GM18873 (cell line): ENCODE data around the gene CACYBP.
A peak's percentile ranks its signal among the peaks of the same experiment; 100 is the strongest.

ENCODE experiments used
- ATAC-seq: cut with Tn5 transposase; IDR thresholded peaks from one replicate; pipeline ENCODE4 v1.9.1; 2021; ENCODE audit warnings: mild to moderate bottlenecking, moderate library complexity, moderate number of reproducible peaks; ENCODE audit not compliant: unreplicated experiment, low FRiP score

The CACYBP gene

DNA sequence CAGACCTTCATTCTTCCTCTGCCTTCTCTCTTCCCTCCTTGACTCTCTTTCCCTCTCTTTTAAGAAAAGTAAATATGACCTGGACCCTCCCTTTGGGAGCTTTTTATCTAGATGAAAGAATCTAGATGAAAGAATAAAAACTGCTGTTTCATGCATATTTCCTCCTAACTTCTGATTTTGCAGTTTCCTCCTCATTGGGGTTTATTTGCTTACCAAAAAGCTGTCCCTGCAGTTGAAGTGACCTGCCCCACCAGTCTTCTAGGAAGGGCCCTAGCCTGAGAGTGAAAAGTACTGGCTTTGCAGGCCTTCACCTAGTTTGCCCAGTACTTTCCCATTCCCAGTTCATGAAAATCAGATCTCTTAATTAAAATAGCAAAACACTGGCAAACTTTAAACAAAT is 28.3 kb upstream of the CACYBP start:
- ATAC-seq: no peak

DNA sequence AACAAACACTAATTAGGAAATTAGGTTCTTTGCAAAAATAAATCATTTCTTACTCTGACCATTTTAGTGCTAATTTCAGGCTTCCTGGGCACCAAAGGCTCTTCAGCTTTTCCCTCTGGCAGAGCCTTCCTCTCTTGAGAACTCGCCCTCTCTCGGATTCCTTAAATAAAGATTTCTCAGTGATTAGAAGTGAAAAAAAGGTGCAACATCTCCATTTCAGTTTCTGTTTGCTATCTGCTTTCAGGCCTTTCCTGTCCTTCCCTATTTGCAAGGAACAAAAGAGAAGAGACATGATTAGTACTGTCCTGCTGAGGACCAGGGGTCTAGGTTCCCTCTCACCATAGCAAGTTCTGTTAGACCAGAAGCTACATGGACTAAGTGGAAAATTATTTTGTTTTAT is 27.8 kb upstream of the CACYBP start:
- ATAC-seq: no peak

DNA sequence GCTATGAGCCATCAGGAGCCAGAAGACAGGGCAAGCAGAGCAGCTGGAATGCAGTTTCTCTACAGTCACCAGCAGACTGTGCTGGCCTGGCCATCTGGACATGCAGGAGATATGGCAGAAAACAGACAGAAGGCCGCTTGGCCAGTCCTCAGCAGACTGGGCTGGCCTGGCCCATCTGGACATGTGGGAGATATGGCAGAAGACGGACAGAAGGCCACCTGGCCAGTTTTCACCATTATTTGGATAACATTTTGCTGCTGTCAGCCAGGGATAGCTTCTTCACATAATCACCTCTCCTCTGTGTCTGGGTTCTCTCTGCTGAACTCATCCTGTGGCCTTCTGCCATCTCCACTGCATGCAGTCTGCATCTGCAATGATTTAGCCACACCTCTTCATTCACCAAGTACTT is 25.0 kb upstream of the CACYBP start:
- no peak for ATAC-seq

DNA sequence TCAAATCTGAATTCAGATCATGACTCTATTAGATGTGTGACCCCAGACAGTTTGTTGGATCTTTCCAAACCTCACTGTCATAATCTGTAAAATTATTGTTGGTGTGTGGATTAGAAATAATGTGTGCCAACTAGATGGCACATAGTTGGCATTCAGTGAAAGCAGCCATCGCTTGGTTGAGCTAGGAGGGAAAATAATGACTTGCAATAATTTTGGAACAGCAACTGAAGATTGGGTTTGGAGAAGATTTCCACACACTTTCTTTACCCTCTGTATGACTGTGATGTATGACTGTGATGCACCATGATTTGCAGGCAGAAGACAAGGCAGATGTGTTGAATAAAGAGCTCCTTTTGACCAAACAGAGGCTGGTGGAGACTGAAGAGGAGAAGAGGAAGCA is 24.0 kb upstream of the CACYBP start:
- no peak for ATAC-seq

DNA sequence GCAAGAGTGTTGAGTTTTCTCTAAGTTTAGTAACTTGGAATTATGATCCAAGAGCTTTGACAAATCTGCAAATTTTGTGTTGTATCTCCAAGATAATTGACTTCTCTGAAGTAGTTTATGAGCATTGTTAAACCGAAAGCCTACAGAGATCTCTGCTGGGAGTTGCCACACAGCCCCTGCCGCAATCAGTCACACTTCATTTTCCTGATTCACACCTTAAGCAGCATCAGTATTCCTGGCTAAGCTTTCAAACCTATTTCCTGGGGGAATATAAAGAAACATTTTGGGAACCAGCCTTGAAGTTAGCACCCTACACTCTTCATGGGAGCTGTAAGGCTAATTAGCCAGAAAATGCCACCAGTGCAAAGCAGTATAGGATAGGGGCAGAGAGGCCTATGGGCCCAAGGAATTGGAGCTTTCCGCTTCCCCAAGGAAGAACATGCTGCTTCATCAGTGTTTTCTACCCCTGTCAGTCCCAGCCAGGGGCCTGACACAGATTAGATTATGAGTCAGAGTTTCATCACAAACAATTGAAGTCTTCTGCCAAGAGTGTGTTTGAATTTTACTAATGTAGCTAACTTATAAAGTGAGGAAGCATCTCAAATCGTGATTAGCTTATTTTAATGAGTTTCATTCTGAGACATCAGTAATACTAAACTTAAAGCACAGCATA is 23.2 kb upstream of the CACYBP start:
- no peak for ATAC-seq

DNA sequence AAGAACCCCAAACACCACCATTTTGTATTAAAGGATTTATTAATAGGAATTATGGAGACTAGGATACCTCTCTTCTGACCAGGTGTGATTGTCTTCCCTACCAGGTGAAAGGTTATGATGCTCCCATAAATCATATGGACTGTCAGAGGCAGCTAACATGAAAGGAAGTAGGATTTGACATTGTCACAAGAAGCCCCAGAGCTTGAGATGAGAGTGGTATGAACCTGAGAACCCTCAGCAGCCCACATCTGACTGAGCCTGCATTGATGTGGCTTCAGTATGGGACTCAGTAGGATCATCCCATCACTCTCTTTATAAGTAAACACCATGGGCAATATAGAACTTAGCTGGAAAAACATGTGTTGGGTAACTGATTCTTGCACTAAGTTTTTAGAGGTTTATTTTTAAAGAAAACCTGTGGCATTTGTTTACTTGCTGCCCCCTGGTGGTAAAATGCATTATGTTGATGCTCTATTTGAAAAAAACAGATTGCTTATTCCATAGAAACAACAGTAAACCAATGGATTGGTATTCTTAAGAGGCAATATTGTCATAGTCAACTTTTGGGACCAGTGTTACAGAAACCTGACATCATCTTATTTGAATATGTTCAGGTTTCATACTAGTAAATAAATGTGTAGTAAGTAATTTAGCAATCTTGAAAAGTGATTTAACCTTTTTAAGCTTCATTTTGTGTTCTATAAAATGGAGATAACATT is 16.6 kb upstream of the CACYBP start:
- no peak for ATAC-seq

DNA sequence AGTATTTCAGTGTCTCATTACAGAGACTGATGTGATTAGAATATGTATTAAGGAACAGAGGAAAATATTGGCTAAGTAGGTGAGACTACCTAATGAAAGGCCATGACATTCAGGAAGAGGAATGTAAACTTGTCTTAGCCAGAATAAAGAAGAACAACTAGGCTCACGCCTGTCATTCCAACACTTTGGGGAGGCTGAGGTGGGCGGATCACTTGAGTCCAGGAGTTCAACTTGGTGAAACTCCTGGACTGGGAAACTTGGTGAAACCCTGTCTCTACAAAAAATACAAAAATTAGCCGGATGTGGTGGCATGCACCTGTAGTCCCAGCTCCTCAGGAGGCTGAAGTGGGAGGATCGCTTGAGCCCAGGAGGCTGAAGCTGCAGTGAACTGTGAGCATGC is 14.8 kb upstream of the CACYBP start:
- no peak for ATAC-seq

DNA sequence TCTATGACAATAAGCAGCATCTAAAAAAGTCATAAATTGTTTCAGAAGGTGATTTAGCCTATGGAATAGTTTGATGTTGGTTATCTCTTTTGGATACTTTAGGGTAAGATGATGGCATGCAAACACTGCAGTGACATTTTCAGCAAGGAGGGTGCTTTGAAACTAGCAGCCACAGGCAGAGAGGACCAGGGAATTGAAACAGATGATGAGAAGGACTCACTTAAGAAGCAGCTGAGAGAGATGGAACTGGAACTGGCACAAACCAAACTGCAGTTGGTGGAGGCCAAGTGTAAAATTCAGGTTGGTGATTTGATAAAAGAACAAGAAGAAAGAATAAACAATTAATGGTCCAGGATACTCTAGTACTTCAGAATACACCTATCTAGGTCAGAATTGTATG is 11.2 kb upstream of the CACYBP start:
- ATAC-seq: no peak

DNA sequence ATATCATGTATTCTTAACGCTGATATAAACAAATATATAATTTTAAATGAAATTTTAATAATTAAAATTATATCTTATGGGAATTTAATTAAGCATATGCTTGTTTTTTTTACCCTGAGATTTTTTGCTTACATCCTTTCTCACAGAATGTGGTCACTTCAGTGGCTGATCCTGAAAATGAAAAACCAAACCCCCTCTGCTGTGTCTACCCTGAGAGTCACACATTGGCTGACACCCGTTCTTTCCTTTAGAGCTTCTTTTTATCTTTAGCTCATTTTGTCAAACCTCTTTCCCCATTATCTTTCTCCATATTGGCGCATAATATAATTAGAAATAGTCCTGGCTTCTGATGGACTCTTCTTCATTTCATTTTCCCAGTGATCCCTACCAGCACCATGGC is 10.8 kb upstream of the CACYBP start:
- no peak for ATAC-seq

DNA sequence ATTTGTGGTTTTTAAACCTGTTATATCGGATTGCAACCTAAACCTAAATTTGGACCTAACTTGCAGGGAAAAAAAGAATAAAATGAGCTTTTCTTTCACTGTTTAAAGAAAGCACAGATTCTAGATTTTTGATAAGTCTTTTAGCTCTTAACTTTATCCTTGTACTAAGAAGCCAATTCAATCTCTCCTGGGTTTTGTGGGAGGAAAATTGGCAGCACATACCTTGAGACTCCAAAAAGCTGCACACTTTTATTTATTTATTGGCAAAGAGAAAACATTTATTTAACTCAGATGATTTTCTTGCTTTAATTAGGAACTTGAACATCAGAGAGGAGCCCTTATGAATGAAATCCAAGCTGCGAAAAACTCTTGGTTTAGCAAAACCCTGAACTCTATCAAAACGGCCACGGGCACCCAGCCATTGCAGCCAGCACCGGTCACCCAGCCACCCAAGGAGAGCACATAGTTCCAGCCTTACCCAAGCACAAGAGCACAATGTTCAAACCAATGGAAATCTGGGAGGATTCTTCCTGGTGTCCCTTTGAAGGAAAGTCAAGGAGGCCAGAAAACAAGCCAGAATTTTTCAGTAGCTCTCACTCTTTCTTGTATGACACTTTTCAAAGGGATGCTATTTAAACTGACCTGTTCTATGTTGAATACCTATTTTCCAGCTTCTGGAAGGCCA is 10.1 kb upstream of the CACYBP start:
- no peak for ATAC-seq

DNA sequence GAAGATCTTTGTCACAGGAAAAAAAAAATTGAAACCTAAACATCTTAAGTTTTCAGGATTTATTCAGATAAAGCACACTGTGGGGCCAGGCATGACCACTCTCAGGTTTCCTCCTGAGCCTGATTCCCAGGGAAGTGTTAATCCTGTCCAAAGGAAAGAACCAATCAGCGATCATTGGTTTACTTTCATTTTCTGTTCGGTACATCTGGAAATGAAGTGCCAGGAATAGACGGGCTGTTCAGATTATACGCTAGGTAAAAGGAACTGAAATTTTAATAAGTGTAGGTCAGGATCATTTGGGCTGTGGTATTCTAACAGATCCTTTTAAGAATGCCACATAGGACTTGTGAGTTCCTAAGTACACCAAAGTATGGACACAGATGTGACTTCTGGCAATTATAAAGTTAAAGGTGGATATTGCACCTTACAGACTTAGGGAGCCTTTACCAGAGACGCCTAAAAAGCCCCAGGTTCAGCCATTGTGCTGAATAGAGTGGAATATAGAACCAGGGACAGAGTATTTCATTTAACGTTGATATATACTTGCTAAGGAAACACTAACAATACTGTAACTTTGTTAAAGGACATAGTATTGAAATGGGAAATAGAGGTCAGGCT is 9.3 kb upstream of the CACYBP start:
- no peak for ATAC-seq

DNA sequence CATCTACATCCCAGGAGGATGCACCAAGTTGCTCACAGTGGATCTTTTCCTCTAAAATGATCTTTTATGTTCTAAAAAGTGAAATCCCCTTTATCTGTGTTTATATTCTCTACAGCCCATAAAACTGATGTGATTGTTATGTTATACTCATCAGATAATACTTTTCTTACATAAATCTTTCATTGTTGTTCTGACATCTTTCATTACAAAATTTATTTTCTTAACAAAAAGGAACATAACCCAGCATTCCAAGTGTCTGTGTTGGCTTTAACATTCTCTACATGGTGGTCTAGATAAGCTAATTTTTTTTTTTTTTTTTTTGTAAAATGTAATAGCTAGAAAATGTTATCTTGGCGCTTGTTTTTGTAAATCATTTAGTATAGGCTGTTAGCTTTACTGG is 8.3 kb upstream of the CACYBP start:
- no peak for ATAC-seq

DNA sequence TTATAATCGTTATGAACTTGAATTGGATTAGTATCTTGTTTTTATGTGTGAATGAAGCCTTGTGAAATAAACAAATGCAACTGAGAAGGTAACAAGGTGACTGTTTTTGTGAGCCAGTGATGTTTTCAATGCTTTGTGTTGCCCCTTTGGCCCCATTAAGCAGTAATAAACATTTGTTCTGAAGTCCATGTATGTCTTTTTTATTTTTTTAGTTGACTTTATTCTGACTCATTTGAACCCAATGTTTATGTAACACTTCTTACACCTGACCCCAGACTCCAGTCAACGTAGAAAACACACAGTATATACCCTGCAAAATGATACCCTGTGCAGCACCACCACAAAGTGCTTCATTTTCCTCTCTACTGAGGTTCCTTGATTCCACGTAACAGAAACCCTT is 4.6 kb upstream of the CACYBP start:
- ATAC-seq: no peak

DNA sequence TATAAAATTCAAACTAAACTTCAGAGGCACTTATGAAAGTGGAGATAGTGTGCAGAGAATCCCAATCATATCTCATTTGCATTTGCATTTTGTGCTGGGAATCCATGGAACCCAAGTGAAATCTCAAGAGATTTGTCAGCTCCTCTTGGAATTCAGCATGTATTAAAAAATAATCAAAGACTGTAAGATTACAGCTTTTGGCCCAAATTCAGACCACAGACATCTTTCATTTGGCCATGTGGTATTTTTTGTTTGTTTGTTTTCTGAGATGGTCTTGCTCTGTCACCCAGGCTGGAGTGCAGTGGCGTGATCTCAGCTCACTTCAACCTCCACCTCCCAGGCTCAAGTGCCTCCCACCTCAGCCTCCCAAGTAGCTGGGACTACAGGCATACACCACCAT is 3.8 kb upstream of the CACYBP start:
- ATAC-seq: no peak

DNA sequence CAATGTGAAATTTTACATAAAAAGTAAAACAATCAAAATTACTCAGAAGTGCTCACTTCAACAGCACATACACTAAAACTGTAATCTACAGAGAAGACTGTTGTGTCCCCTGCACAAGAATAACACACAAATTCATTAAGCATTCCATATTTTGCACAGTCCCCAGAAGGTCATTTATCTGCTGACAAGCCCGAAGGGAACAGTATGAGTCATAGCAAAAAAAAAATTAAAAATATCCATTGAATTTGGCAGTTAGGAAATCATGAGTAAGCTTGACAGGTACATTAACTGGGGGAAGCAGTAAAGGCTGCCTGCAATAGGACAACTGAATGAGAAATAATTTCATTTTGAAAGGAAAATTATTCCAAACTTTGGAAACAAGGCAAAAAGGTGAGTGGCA is 3.3 kb upstream of the CACYBP start:
- no peak for ATAC-seq

DNA sequence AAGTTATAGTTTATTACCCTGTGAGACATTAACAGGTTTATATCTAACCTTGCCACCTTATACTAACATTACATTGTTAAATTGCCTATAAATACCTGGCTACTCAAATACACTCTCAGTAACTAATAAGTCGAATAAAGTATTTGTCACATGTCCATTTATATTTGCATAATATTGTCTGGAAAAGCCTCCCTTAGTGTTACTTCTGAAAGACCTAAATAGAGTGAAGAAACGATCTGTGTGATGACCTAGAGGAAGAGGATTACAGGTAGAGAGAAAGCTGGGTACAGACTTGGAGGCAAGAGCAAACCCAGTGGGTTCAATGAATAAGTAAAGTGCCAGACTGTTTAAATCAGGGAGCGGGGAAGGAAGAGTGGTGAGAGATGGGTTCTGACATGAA is 2.7 kb upstream of the CACYBP start:
- no peak for ATAC-seq

DNA sequence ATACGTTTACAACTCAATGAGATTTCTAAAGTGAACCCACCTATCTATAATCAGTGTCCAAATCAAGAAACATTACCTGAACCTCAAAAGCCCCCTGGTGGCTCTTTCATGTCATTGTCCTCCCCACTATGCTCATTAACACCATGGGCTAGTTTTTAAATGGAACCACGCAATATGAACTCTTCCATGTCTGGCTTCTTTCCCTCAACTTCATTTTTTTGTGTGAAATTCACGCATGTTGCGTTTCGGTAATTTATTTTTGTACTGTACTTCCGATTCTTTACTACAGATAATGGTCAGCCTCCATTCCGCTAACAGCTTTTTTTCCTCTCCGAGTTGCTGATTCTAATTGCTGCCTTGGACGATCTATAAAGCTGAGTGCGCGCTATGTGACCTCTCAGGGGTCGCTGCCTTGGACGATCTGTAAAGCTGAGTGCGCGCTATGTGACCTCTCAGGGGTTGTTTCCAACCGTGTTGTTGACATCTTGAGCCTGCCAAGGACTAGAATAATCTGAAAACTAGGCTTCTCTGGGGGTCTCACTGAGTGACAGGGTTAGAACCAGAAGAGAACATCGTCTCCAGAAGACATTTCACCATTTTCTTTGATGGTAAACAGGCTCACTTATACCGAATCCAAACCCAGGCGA is 1.1 kb upstream of the CACYBP start:
- ATAC-seq: no peak

DNA sequence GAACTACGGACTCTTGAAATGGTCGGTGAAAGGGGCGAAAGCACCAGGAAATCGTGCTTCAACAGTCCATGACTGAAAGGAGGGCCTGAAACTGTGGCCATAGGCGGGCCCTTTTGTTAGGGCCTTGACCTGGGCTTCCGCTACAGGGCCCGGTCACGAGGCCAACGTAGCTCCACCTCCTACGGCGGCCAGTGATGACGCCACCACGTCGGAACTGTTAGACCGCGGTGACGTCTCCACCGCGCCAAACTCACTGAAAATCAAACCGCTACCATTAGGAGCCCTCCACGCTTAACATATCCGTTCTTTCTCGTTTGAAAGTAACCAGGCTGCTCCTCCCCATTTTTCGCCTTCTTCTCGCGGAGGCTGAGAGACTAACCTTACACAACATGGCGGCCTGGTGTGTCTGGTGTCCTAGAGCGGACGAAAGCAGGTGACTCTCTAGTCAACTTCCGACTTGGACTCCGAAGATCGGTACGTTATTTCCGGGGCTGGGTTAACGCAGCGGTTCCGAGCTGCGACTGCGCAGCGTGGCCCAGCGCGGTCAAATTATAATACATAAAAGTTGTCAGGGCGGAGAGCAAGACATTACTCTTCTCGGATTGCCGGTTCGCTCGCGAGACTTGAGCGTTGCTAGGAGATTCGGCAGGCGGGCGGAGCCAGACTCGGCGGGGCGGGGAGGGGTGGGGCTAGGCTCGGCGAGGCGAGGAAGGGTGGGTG is 371 bp upstream of the CACYBP start:
- peak; percentile 72 for ATAC-seq

DNA sequence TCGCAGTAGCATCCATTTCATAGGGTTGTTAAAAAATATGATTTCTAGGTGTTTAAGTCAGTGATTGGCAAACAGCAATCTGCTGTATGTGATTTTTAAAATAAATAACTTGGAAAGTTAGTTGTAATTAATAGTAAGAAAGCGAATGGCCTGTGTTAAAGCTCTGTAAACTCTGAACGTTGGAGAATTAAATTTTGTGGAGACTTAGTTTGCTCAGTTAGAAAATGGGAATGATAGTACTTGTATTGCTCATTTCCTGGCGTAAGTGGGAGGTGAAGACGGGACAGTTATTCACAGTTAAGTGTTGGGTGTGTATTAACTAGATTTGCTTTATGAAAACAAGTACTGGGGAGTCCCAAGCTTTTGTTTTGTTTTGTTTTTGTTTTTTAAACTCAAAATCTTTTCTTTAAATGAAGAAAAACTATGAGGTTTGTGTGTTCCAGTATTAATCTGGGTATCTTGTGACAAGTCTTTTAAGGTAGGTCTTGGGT is 995 bp downstream of the CACYBP start:
- no peak for ATAC-seq

DNA sequence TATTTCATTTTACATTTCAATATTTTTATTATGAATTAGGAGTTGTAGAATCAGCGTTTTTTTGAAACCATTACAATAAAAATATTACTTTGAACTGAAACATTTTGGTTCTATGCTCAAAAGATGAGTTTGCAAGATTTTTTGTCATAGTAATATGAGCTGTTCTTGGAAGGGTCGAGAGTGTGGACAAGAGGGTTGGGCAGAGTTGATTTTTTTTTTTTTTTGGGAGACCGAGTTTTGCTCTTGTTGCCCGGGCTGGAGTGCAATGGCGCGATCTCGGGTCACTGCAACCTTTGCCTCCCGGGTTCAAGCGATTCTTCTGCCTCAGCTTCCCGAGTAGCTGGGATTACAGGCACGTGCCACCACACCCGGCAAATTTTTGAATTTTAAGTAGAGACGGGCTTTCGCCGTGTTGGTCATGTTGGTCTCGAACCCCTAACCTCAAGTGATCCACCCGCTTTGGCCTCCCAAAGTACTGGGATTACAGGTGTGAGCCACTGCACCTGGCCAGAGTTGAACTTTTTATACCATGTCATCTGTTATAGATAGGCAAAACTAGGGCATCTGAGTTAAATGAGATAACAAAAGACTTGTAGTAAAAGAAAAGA is 3.3 kb downstream of the CACYBP start:
- ATAC-seq: no peak
